Neural progenitor cell (in vitro differentiated cells): Measurements from ENCODE around the gene H6PD. TPM values are rescaled to one million over a fixed set of nuclear protein-coding genes. Genes with fewer than 3 reads are reported as not detected.

Experiments
- DNase-seq: peaks from one replicate; pipeline ENCODE4 v3.0.0-alpha.2; 2016; ENCODE audit warnings: low spot score
- H2AFZ ChIP-seq: fragments of 200-600 bp; sonication (generic); replicated peaks from 2 replicates; pipeline ENCODE4 v1.6.1; 2016; ENCODE audit warnings: antibody characterized with exemption
- H3F3A ChIP-seq: fragments of 200-600 bp; sonication (generic); 2 replicates; pipeline ENCODE4 v1.6.1; 2016; ENCODE audit warnings: antibody characterized with exemption, low read depth
- H3K27ac ChIP-seq: fragments of 200-600 bp; sonication (generic); 2 replicates; pipeline ENCODE4 v1.5.1; 2016; ENCODE audit warnings: mild to moderate bottlenecking
- H3K27me3 ChIP-seq: fragments of 200-600 bp; sonication (generic); 2 replicates; pipeline ENCODE4 v1.6.1; 2016; ENCODE audit warnings: mild to moderate bottlenecking, moderate library complexity
- H3K36me3 ChIP-seq: fragments of 200-600 bp; sonication (generic); 2 replicates; pipeline ENCODE4 v1.5.1; 2016
- H3K4me1 ChIP-seq: fragments of 200-600 bp; sonication (generic); 2 replicates; pipeline ENCODE4 v1.6.1; 2016; ENCODE audit warnings: mixed run types
- H3K4me2 ChIP-seq: fragments of 200-600 bp; sonication (generic); 2 replicates; pipeline ENCODE4 v1.6.1; 2016
- H3K4me3 ChIP-seq: fragments of 200-600 bp; sonication (generic); 2 replicates; pipeline ENCODE4 v1.5.1; 2016
- H3K79me2 ChIP-seq: fragments of 200-600 bp; sonication (generic); 2 replicates; pipeline ENCODE4 v1.6.1; 2016; ENCODE audit warnings: low read depth
- H3K9ac ChIP-seq: fragments of 200-600 bp; sonication (generic); 2 replicates; pipeline ENCODE4 v1.6.1; 2016
- H3K9me3 ChIP-seq: fragments of 200-600 bp; sonication (generic); 2 replicates; pipeline ENCODE4 v1.5.1; 2016; ENCODE audit warnings: low read depth
- H4K20me1 ChIP-seq: fragments of 200-600 bp; sonication (generic); 2 replicates; pipeline ENCODE4 v1.6.1; 2016; ENCODE audit warnings: low read depth
- H3K27ac Mint-ChIP-seq: 3 replicates; pipeline ENCODE4 v1.8.0; 2021; ENCODE audit warnings: mixed read lengths
- H3K27me3 Mint-ChIP-seq: 2 replicates; pipeline ENCODE4 v1.8.0; 2022; ENCODE audit warnings: low read depth, mild to moderate bottlenecking, inconsistent platforms, moderate library complexity, mixed read lengths; ENCODE audit not compliant: insufficient read depth
- H3K36me3 Mint-ChIP-seq: 3 replicates; pipeline ENCODE4 v1.8.0; 2021; ENCODE audit warnings: mixed read lengths
- H3K4me1 Mint-ChIP-seq: 3 replicates; pipeline ENCODE4 v1.8.0; 2021; ENCODE audit warnings: mixed read lengths
- H3K4me3 Mint-ChIP-seq: 3 replicates; pipeline ENCODE4 v1.8.0; 2021; ENCODE audit warnings: mild to moderate bottlenecking, moderate library complexity, mixed read lengths
- H3K9me3 Mint-ChIP-seq: 3 replicates; pipeline ENCODE4 v1.8.0; 2020; ENCODE audit warnings: mixed read lengths
- EZH2 ChIP-seq: fragments of 200-600 bp; sonication (generic); IDR thresholded peaks from 2 replicates; pipeline ENCODE4 v1.6.1; 2017; ENCODE audit warnings: antibody characterized with exemption, mild to moderate bottlenecking, moderate library complexity
- EZH2phosphoT487 ChIP-seq: fragments of 200-600 bp; sonication (generic); IDR thresholded peaks from 2 replicates; pipeline ENCODE4 v1.6.1; 2017; ENCODE audit warnings: antibody characterized with exemption
- total RNA-seq: library from RNA; depleted of rRNA; stranded (reverse); fragments of >200 nt; gene quantifications from 2 replicates; pipeline ENCODE4 v1.2.3, GENCODE V29; 2015; ENCODE audit warnings: low replicate concordance
- TF ChIP-seq, protein P1 (sequence below): fragments of 200-600 bp; sonication (generic); IDR thresholded peaks from 2 replicates; pipeline ENCODE4 v1.5.1; 2017; ENCODE audit warnings: antibody characterized with exemption, mild to moderate bottlenecking

Gene H6PD
- total RNA-seq, 1 donor from 2014 or later = 6.0 TPM

DNA sequence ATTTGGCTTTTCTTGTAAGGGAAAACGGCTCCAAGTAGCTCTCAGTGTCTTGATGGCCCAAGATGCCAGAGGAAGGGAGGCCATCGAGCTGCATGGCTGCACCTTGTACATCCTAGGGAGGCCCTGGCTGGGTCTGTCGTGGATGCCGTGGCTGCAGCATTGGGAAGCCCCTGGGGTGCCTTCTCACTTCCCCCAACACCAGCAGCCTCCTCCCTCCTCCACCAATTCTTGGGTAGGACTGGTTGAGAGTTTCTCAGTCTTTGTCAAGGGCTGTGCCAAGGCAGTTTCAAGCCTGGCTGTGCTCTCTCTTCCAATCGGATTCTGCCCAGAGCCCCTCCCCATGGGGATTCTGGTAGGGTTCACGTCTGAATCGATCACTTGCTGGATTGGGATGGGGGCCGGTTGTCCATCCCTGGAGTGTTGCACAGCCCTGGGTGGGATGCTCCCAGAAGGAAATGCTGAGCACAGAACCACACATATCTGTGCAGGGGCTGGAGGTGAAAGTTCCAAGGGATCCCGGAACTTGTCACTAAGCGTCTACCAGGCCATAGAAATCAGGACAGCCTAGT, 44.1 kb downstream of the H6PD start:
- no peaks in the 10 kb centered on the region for H4K20me1 ChIP-seq
- H2AFZ ChIP-seq = peak overlapping the region; percentile 18
- Mint-ChIP-seq H3K9me3 (peaks cover 4% of the 10 kb centered on the region), H3K4me1 (peaks cover 27% of the 10 kb centered on the region), H3K4me3 (no peak overlapping the region), H3K36me3 (no peaks in the 10 kb centered on the region), H3K27ac (no peak overlapping the region), H3K27me3 (peaks cover 12% of the 10 kb centered on the region)
- H3K79me2 ChIP-seq = no peaks in the 10 kb centered on the region
- H3F3A ChIP-seq = no peaks in the 10 kb centered on the region
- TF ChIP-seq EZH2phosphoT487 (no peak), EZH2 (no peak)
- TF ChIP-seq, protein P1, sequence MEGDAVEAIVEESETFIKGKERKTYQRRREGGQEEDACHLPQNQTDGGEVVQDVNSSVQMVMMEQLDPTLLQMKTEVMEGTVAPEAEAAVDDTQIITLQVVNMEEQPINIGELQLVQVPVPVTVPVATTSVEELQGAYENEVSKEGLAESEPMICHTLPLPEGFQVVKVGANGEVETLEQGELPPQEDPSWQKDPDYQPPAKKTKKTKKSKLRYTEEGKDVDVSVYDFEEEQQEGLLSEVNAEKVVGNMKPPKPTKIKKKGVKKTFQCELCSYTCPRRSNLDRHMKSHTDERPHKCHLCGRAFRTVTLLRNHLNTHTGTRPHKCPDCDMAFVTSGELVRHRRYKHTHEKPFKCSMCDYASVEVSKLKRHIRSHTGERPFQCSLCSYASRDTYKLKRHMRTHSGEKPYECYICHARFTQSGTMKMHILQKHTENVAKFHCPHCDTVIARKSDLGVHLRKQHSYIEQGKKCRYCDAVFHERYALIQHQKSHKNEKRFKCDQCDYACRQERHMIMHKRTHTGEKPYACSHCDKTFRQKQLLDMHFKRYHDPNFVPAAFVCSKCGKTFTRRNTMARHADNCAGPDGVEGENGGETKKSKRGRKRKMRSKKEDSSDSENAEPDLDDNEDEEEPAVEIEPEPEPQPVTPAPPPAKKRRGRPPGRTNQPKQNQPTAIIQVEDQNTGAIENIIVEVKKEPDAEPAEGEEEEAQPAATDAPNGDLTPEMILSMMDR = no peak
- H3K4me3 ChIP-seq = no peak overlapping the region
- H3K4me1 ChIP-seq = peaks cover 4% of the 10 kb centered on the region
- no peak overlapping the region for H3K4me2 ChIP-seq
- H3K27ac ChIP-seq = no peak overlapping the region
- H3K9ac ChIP-seq = no peak overlapping the region
- no peaks in the 10 kb centered on the region for H3K9me3 ChIP-seq
- DNase-seq = no peak
- H3K27me3 ChIP-seq = no peaks in the 10 kb centered on the region
- no peaks in the 10 kb centered on the region for H3K36me3 ChIP-seq

- no peaks in the 10 kb centered on the region for H3K27me3 ChIP-seq
- Mint-ChIP-seq H3K27me3 (peaks cover 16% of the 10 kb centered on the region), H3K4me1 (peaks cover 27% of the 10 kb centered on the region), H3K4me3 (no peak overlapping the region), H3K27ac (no peak overlapping the region), H3K9me3 (peaks cover 7% of the 10 kb centered on the region), H3K36me3 (no peaks in the 10 kb centered on the region)
- no peak overlapping the region for H3K27ac ChIP-seq
- no peak overlapping the region for H3K9ac ChIP-seq
- no peak overlapping the region for H3K4me3 ChIP-seq
- peaks cover 4% of the 10 kb centered on the region for H3K4me1 ChIP-seq
- H3F3A ChIP-seq = no peaks in the 10 kb centered on the region
- H3K79me2 ChIP-seq = no peaks in the 10 kb centered on the region
- H2AFZ ChIP-seq = peak overlapping the region; percentile 18
- no peak overlapping the region for H3K4me2 ChIP-seq
- no peaks in the 10 kb centered on the region for H4K20me1 ChIP-seq
- H3K9me3 ChIP-seq = no peaks in the 10 kb centered on the region
- no peaks in the 10 kb centered on the region for H3K36me3 ChIP-seq
- DNase-seq = no peak
- TF ChIP-seq EZH2 (no peak), EZH2phosphoT487 (no peak)
- TF ChIP-seq, protein P1 = no peak
Observed at GRCh38 chr1:9279172-9279840, 44.7 kb downstream of the H6PD start.

DNA sequence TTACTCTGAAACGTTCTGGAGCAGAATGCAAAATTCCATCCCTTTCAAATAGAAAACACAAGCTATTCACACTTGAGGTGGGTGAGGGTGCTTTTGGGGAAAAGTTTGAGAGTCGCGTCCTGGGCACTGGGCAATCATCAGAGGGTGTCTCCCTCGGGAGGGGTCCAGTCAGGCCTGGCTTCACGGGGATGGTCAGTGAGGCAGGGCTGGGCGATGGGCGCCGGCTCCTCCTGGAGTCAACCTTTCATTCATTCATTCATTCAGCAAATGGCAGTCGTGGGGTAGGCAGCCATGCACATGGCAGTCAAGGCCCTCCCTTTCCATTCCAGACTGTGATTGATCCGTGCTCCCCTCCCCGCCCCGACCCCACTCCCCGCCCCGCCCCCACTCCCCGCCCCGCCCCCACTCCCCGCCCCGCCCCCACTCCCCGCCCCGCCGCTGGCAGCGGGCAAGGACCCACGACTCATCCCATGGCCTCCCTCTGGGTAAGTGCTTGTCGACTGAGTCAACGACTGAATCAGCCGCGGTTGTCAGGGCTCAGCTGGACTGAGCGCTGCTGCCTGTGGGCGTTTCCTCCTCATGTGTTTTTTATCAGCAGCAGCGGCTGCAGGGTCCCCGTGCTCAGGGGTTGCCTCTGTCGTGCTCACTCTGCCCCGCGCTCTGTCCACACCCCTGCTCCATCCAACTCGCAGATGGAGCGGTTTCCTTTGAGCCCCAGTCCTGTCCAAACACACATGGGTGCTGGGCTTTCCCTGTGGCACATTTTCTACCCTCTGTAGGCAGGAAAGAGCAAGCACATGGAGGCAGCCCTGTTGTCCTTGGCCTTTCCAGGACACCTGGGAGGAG, 45.7 kb downstream of the H6PD start:
- Histone ChIP-seq H3K4me1 (peaks cover 4% of the 10 kb centered on the region), H2AFZ (no peak overlapping the region), H3K27me3 (no peaks in the 10 kb centered on the region), H3K9ac (no peak overlapping the region), H3K4me2 (peak overlapping the region; percentile 38), H3K27ac (no peak overlapping the region), H3K9me3 (no peaks in the 10 kb centered on the region), H3K36me3 (no peaks in the 10 kb centered on the region), H3F3A (no peaks in the 10 kb centered on the region), H3K4me3 (no peak overlapping the region), H3K79me2 (no peaks in the 10 kb centered on the region), H4K20me1 (no peaks in the 10 kb centered on the region)
- DNase-seq = no peak
- TF ChIP-seq EZH2phosphoT487 (no peak), EZH2 (no peak)
- TF ChIP-seq, protein P1 = no peak
- no peaks in the 10 kb centered on the region for H3K36me3 Mint-ChIP-seq
- H3K27me3 Mint-ChIP-seq = peaks cover 14% of the 10 kb centered on the region
- H3K27ac Mint-ChIP-seq = peak overlapping the region; percentile 81
- H3K9me3 Mint-ChIP-seq = peaks cover 13% of the 10 kb centered on the region
- H3K4me3 Mint-ChIP-seq = no peak overlapping the region
- peaks cover 27% of the 10 kb centered on the region for H3K4me1 Mint-ChIP-seq
